Kidney tubule cell (primary cell): ENCODE results near the gene SMOC2.

Source experiments
- DNase-seq: peaks from one replicate; pipeline ENCODE4 v3.0.0-alpha.2; 2018; ENCODE audit warnings: low spot score

SMOC2 gene

DNA sequence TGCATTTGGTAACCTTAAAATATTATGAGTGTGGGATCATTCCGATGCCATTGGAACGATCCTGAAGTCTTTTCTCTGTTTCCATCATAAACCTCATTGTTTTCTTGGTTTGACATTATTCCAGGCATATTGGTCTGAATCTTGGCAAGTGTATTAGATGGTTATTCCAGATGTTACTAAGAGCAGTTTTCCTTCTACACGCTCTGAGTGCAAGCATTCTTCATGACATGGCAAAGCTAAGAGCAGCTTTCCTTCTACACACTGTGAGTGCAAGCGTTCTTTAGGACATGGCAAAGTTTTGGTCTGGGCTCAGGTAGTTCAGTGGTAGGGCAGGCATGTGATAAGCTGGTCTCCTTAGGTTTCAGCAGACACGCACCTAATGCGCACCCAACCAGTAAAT is 53.0 kb downstream of the SMOC2 start:
- no peak for DNase-seq

DNA sequence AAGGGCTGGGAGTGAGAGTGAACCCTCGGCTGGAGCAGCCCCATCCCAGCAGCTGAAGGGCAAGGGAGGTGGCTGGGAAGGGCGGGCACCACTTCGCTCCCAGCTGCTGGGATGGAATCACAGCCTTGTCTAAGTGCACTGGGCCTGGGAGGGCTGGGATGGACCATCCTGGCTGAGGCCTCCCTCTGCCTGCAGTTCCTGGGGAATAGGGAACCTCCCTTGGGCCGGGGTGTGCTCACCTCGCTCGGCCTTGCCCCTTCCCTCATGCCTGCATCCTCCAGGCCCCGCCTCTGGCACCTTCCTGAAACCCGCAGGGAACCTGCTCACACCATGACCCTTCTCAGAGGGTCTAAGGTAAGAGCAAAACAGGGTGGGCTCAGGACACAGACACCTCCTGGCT is 53.7 kb downstream of the SMOC2 start:
- DNase-seq: no peak

DNA sequence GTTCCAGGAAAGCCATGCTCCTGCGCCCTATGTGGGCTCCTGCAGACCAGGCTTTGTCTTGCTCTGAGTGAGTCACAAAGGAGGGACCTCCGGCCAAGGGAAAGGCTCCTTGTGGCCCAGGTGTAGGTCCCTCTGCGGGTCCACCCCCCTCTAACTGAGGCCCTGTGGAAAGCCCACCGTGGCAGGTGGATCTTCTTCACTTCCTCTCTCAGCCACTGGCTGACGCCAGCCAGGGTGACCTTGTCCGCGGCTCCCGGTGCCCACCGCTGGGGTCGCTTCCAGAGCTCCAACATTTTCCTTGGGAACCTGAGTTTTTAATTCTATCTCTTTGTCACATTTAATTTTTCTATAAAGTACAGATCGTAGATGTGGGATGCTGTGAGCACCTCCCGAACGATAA is 54.1 kb downstream of the SMOC2 start:
- DNase-seq: no peak

DNA sequence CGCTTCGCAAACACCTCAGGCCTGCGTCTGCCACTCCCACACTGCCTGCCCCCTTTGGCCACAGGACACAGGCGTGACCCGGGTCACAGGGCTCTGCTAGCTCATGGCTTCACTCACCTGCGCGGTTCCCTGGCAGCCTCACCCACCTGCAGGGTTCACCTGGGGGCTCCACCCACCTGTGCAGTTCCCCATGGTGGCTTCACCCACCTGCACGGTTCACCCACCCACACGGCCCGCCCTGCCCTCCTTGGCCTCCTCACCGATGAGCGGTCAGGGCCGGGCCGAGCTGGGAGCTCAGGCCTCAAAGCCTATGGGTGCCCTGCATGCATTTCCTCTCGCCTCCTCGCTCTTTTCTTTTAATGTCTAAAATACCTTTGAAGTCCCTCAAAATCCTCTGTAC is 54.7 kb downstream of the SMOC2 start:
- no peak for DNase-seq

DNA sequence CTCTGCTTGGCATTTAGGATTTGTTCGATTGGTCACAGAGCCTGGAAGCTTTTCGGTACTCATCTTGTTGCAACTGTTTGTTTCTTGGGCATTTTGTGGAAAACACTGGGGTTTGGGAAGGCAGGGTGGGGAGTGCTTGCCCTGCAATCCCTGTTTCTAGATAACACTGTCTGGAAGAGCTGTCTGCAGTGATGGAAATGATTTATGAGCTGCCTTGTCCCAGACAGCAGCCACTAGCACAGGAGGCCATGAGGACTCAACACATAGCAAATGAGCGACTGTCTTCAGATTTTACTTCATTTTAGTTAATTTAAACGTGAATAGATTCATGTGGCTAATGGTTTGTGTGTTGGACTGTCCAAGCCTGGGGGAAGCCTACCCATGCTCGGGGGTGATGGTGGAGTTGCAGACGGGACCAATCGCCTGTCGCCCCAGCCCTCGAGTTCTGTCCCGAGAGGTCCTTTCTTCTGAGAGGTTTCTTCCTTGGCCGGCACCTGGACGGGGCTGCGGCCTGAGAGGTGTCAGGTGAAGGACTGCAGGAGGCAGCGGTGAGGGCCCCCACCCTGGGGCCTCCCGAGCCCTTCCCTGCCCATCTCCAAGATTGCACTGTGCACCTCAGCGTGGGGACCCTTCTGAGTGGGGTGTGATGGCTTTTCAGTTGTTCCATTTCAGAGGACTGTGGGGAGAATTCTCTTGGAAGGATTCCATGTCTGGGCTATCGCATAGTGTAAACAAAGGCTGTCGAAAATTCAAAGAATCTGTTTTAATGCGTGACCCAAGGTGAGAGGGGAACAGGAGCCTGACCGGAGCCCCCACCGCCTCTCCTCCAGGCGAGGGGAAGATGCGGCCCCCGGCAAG is 55.4 kb downstream of the SMOC2 start:
- DNase-seq: no peak

DNA sequence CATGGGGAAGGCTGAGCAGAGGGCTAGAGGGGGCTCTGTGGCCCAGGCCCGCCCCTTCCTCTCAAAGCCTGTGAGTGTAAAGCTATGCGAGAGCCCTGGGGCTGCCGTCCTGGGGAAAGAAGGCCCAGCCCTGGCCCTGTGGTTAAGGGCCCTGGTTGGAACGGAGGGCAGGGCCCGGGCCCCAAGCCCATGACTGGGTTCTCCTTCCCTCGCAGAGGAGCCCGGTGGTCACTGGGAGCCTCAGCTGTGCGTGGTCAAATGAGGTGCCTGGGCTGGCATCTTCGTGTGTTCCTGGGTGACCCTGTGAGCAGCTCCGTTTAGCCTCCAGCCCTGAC is 56.0 kb downstream of the SMOC2 start:
- no peak for DNase-seq

DNA sequence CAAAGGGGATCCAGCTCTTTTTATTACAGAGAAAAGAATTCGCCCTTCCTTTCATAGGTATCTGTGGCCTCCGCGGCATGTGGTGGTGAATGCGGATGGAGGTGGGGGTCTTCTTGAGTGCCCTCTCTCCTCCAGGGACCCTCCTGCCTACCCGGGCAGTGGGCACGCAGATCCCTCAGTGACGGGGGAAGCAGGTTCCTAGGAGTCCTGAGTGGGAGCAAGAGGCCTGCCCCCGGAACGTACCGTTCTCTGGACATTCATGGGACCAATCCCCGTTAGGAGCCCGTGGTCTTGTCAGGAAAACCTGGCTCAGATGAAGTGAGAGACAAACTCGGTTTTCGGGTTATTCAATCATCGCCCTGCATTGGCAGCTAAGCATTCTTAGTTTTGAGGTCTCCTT is 56.4 kb downstream of the SMOC2 start:
- no peak for DNase-seq

DNA sequence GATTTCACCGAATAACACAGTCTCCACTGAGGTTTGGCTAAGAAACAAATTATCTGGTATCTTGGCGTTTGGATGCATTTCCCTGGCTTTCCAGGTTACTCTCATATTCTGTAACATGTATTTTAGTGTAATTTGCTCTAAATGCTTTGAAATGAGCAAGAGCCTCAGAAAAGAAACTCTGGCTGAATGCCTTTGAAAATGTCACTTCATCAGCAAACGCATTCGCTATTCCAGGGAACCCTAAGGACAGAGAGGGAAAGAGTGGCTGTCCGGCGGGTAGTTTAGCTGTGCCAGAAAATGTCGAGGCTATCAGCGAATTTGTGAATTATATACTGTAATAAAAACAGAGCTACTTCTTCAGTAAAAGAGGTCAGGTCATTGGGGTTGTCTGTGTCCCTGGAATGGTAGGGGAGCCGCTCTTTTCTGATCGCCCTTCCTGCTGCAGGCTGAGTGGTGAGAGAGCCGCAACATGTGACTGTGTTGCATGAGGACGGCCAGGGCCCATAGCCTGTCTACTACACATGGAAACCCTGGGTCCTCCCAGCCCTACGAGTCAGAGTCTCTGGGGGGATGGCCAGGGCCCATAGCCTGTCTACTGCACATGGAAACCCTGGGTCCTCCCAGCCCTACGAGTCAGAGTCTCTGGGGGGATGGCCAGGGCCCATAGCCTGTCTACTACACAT is 57.3 kb downstream of the SMOC2 start:
- no peak for DNase-seq

DNA sequence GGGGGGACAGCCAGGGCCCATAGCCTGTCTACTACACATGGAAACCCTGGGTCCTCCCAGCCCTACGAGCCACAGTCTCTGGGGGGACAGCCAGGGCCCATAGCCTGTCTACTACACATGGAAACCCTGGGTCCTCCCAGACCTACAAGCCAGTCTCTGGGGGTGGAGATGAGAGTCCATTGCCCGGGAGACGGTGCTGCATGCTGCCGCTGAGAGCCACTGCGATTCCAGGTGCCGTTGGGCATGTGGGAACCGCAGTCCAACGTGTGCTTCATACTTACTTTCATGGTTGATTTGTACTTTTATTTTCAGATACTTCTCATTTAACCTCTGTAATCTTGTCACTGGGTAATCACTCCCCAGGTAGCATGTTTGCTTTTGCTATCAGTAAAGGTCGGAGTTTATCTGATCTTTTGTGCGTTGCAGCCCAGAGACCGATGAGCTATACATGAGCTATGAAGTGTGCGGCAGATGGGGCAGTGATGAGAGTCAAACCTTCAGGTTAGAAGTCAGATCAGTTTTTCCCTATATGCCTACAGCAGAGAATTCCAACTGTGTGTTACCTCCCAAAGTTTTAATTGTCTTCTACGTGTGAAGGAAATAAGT is 58.2 kb downstream of the SMOC2 start:
- no peak for DNase-seq

DNA sequence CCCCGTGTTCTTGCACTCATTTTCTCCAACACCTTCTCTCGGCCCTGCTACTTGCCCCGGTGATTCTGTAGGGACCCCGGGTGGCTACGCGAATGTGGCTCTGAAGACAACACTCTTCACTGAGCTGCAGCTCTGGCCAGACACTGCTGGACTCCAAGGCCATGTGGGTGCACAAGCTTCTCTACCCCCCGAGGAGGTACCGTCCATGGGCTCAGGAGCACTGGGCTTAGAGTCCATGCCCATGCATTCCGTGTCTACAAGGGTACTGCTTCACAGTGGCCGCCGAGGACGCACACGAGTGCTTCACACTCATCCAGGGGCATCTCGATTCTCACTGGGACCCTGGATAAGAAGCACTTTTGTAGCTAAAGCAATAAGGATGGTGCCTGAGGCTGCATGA is 59.5 kb downstream of the SMOC2 start:
- DNase-seq: no peak

DNA sequence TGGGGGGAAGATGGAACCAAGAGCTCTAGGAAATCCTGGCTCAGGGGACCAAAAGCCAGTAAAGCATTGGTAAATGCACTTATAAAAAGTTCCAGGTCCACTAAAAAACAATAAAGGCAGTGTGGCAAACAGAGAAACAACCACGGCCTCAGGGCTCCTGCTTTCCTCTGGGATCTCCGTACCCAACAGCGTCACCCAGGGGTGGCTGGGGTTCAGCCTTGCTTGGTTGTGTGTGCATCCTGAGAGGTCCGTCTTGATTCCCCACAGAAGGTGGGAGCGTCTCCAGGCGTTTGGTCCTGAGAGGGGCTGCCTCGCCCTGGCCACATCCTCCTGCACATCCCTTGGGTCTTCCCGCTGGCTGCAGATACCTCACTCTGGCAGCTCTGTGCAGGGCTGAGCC is 60.6 kb downstream of the SMOC2 start:
- no peak for DNase-seq

DNA sequence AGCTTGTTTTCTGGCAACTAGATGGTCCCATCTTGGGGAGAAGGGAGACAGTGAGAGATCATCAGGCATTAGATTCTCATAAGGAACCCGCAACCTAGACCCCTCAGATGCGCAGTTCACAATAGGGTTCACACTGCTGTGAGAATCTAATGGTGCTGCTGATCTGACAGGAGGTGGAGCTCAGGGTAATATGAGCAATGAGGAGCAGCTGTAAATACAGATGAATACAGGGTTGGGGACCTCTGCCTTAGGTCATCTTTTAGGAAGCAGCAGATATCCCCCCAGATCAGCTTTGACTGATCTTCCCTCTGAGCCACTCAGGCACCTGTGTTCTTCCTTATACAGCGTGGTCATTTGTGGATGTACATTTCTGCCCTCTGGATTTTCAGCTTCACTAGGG is 63.4 kb downstream of the SMOC2 start:
- DNase-seq: no peak

DNA sequence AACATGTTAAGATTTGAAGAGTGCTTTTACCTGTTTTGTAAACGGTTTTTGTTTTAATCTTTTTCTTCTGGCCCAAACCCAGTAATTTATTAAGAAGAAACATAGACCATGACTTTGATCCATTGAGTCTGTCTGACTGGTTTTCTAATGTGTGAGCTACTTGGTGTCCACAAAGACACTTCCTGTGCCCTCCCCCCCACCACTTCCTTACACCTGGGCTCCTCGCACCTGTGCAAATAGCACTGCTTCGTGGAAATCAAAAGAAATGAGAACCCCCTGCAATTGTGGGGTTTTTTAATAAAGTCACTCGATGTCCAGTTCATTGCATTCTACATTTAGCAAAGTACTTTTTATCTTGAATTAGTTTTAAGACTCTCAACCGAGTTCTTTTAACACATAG is 65.5 kb downstream of the SMOC2 start:
- DNase-seq: no peak

DNA sequence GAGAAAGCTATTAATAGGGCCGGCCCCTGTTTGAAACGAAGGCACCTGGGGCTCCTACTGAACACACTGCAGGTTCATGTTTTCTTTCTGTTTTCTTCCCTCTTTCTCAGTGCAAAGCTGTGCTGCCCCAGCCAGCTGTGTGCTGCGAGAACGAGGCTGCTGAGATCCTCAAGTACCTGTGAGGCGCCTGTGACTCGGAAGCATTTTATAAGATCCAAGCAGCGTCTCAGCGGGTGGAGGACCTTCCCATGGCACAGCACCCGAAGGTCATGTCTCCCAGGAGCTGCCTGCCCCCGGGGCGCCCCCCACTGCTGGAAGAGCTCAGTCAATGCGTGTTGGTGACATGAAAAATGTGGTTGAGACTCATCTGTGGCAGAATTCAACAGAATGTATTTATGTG is 66.3 kb downstream of the SMOC2 start:
- no peak for DNase-seq

DNA sequence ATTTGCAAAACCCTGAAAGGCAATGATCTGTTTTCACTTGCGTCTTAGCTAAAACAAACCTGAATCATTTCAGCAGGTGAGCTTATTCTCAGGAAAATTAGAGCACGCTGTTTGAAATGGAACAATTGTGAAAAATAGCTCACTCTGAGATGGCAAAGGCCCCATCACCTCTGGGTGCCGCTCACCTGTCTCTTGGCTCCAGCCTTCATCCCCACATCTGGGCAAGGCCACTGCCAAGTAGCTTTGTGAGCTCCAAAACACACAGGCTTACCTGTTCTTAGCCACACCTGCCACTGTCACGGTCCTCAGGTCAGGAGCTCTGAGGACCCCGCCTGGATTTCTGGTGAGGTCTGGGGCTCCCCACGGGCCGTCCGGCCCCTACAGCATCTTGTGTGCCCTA is 66.7 kb downstream of the SMOC2 start:
- DNase-seq: no peak

DNA sequence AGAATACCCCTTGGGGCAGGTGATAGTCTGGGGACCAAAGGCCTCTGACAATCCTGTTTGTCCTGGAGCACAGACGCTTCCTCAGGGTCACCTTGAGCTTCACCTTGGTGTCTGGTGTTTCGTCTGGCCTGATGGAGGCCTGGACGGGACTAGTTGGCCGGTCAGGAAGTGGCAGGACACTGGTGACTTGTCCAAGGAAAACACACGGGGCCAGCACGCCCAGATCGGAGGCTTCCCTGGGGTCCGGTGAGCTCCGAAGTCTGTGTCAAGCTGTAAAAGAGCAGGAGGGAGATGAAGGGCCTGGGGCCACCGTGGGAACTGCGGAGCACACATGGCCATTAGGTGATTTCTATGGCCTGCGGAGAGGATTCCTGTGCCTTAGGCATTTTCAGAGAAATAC is 67.9 kb downstream of the SMOC2 start:
- DNase-seq: no peak

DNA sequence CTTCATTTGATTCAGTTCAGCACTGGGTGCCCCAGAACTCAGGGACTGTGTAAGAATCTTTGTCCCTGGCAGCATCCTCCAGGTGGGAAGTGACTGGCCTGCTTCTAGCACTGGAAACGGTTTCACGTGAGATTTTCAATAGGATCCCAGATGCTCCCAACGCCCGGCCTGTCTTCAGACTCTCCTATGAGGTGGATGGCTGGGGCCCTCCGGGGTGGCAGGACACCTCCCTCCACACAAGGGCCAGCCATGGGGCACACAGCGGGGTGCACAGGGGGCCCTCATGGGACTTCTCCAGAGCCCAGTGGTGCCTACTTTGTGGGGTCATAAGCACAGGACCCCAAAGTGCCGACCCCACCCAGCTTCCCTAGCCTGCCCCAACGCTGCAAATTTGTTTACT is 72.8 kb downstream of the SMOC2 start:
- no peak for DNase-seq

DNA sequence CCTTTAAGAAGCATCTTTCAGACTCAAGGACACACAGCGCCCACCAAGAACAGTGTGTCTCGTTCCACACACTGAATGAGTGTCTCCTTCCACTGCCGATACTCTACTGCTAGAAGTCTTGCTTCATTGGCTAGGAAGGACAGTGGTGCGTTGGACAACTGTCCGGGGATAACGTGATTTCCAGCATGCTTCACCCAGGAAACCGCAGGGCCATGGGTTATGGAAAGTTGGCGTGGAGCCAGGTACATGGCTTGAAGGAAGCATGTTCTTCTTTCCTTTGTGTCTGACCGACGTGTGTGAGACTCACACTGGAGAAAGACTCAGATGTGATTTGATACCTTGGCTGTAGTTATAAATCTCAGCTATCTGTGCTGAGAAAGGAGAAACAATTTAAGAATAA is 73.2 kb downstream of the SMOC2 start:
- peak; percentile 84 for DNase-seq

DNA sequence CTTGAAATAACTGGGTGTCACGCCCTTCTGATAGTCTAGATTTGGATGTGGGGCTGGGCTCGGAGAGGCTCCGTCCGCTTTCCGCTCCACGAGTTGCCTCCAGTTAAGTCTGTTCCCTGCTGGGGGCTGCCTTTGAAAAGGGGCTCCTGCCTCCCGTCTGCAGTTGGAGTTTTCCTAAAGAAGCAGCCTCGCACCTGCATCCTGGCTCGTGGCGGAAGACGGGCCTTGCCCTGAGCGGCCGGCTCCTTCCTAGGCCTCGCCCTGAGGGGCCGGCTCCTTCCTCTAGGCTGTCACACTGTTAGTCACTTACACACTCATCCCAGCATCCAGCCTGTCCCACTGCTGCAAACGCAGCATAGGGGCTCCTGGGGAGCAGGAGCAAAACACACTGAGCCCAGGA is 74.4 kb downstream of the SMOC2 start:
- DNase-seq: no peak

DNA sequence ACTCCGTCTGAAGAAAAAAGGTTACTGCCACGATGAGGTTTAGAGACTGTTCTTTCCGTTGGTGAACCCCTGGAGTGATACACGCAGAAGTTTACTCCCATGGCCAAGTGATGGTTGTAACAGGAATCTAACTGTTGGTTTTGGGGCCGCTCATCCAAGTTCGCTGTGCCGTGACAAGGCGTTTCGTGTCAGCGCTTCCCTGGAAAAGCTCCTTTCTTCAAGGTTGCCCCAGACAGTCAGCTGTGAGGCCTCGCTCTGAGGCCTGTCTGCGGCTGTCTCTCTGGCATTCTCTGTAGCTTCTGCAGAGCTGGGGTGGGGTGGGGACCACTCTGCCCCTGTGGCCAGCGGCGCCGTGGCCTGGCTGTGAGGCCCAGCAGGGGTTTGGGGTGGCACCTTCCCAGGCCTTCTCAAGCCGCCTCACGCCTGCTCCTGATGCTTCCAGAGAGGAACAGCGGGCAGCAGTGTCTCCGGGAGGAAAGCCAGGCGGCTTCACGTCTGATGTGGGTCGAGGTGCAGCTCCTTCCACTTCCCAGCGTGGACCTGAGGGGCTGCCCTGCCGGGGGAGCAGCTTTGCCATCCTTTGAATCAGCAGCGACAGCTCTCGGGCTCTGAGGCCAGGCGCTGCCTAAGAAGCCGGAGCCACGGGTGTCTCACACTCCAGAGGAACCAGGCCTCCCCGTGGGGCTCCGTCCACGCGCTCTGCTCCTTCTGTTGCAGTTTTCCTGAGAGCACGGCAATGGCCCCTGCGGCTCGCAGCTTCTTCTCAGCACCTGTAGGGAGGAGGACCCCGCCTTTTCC is 76.2 kb downstream of the SMOC2 start:
- DNase-seq: peak; percentile 24

DNA sequence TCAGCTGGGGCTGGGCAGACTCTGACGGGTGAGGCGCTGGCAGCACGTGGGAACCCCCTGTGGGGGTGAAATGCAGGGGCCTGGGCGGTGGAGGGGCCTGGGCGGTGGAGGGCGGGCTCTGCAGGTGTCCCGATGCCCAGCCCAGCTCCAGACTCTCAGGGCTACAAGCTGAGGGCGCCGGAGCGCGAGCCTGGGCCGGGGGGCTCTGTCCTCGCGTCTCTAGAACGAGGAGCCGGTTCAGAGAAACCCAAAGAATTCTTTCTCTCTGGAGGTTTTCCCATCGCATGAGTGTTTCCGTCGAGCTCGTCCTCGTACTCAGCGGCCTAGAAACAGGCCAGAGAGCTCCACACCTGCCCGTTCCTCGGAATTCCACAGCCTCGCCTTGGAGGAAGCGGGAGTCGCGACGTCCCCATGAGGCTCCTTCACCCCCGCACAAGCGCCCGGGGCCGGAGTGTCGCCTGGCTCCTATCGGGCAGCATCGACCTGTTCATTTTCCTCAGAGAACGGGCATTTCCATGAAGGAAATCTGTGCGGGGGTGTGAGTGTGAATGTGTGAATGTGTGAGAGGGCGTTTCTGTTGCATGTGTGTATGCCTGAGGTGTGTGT is 76.9 kb downstream of the SMOC2 start:
- no peak for DNase-seq

DNA sequence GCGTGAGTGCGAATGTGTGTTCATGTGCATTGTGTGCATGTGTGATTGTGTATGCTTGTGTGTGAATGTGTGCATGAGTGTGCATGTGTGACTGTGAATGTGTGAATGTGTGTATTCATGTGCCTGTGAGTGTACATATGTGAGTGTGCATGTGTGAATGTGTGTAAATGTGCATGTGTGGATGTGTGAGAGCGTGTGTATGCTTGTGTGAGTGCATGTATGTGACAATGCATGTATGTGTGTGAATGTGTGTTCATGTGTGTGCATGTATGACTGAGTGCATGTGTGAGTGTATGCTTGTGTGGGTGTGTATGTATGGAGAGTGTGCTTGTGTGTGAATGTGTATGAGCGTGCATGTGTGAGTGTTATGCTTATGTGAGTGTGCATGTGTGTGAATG is 77.4 kb downstream of the SMOC2 start:
- DNase-seq: no peak
